ENCODE measurements around the gene ARL6. TPM values are rescaled to one million over a fixed set of nuclear protein-coding genes. Genes with fewer than 3 reads are reported as not detected.

The ARL6 gene, protein sequence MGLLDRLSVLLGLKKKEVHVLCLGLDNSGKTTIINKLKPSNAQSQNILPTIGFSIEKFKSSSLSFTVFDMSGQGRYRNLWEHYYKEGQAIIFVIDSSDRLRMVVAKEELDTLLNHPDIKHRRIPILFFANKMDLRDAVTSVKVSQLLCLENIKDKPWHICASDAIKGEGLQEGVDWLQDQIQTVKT
- polyA plus RNA-seq (2014; cell fraction: cytosol; rRNA removed): 9.6 and 10.6 TPM in 2 replicates
- polyA plus RNA-seq (2014; cell fraction: nucleus; rRNA removed): 15.1 and 19.0 TPM in 2 replicates

DNA sequence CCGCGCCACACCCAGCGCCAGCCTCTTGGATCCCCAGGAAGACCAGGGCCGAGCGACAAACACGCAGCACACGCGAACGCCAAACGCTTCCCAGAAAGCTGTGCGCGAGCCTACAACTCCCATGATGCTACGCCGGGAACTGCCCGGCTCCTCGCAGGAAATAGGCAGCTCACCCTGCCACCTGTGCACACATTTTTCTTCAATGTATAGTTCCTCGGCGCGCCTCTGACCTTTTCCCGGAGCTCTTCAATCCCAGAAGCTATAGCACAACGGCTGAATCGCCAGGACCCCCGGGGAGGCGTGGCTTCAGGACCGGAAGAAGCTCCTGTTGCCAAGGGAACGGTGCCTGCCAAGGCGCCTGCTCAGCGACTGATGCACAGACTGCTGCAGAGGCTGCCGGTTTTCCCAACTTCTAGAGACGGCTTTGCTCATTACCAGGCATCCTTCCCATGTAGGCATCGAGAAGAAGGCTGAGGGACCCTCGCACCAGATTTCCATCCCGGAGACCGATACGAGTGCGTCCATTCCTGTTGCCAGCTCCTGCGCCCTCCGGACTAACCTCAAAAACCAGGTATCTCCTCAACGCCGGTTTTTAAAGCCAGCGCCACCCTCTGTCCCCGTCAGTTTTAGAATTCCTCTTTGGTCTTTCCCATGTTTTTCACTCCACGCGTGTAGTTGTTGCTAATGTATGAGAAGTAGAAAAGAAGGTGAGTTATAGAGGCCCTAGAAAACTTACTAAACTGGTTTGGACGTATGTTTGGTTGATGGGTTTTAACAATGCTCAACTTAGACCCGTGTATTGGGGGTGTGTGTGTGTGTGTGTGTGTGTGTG lies at the start of gene ARL6:
Gene ARL6 (plus strand): TSS at position 352 of the 832 bp plus-strand sequence. CDS start 3,350 bp downstream, outside the sequence.
- DNase-seq (ENCODE audit: low spot score): peak; percentile 91

DNA sequence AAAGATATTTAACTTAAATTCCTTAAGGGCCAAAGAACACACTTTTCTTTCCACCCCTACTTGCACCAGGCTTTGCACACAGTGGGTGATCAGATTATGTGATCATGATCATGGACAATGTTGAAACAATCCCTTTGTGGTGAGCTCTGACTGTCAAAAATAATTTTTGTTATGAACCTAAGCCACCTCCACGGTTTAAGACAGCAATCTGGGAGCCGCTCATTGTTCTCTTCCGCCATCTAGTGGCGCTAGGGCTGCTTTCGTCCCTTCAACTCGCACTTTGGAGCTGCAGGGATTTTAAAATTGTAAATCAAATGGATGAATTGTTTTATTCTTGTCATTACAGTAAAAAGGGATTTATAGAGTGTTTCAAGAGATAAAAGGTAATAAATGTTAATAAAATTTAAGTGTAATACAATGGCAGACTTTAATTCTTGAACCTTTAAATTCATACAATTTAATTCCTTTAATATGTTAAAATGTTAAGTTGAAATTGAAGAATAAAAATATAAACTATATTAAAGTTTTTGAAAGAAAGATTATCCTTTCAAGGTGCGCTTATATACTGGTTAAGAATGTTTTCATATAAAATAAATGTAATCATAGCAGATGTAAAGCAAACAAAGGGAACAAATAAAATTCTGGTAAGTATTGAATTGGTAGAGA lies 45.3 kb upstream of the ARL6 start:
- peak; percentile 85 for DNase-seq (ENCODE audit: low spot score)

DNA sequence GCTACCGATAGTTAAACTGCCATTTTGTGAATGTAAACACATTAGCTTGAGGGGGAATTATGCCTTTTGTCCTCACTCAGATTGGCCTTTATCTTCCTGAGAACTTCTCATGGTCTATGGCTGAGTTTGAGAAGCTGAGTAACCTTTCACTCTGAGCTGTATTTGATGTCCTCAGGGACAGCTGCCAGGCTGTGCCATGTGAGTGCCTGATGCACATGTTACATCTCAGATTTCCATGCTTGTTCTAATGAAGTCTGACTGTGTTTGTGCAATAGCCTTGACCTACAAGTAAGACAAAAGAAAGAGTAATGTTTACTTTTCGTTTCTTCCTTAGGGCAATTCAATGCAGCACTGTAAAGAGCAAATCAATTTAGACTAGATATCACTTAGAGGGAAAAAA lies 44.1 kb upstream of the ARL6 start:
- DNase-seq (ENCODE audit: low spot score): no peak

DNA sequence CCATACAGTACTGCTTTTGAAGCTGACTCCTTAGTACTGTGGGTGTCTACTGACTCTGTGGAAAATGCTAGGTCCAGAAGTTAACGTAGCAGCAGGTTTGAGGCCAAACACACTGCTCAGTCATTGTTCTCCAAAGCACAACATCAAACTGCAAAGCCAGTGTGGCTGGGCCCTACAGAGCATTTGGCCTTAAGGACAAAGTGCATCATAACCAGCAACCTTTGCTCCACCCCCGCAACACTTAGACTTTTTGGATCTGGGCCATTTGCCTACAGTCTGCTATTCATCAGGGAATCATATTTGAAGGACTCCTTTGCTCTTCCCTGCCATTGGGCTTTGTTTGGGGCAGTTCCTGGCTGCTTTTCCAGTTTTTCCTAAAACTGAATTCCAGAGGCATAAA lies 43.1 kb upstream of the ARL6 start:
- no peak for DNase-seq (ENCODE audit: low spot score)

DNA sequence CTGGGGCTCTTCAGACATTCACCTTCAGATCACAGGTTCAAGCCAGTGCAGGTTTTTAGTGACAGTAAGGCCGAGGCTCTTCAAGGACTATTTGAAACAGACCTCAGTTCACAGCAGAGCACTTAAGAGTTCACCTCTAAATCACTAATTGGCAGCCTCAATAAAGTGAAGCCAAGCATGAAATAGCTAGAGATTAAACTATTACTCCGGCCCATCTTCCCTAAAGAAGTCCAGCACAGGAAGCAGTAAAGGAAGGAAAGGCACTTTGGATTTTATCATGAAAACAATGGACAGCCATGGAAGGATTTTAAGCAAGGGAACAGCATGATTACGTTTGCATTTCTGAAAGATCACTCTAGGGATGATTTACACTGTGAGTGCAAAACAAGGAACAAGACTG lies 27.6 kb upstream of the ARL6 start:
- peak; percentile 87 for DNase-seq (ENCODE audit: low spot score)

DNA sequence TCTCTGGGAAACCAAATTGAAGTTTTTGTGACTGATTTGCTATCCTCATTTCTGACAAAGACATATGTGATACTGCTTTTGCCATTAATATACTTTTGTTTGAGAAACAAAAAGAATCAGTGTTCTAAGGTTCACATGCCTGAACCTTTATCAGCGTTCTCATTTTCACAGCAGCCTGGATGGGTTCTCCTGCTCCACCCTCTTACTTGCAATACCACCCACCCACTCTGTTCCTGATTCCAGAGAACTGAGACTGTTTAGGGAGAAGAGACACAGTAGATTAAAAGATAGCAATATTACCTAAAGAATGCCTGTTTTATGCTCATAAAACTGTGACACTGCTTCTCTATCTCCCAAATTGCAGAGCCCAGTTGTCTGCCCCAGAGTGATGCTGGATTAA lies 25.8 kb upstream of the ARL6 start:
- DNase-seq (ENCODE audit: low spot score): no peak

DNA sequence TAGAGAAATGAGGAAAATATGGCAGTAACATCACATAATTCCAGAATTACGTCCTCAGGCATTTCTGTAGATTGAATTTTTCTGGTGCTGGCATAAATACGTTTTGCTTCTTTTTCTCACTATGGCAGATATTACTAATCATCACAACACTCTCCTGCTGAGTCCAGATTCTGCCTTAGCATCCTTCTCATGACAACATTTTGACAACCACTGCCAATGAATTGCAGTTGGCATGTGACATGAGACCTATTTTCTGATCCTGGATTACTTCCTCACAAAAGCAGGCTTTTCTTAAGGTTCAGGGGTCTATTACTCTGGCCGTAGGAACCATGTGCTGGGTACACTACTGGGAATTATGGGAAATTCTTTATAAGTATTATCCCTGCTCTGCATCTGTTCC lies 22.5 kb upstream of the ARL6 start:
- DNase-seq (ENCODE audit: low spot score): no peak

DNA sequence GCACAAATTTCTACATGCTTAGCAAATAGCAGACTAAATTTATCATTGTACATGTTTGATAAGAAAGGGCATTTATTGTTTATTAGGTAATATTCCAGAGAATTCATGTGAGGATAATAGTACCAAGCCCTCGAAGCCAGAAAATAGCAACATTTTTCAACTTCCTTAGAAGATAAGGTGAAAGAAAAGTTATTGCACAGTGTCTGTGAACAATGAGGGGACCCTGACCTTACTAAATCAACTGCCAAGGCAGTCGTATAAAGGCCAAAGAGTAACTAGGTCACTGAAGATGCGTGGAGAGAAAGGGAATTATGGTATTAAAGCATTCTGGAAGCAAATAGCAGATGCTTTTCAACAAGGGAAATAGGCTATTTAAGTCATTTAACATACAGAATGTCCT lies 20.3 kb upstream of the ARL6 start:
- no peak for DNase-seq (ENCODE audit: low spot score)

DNA sequence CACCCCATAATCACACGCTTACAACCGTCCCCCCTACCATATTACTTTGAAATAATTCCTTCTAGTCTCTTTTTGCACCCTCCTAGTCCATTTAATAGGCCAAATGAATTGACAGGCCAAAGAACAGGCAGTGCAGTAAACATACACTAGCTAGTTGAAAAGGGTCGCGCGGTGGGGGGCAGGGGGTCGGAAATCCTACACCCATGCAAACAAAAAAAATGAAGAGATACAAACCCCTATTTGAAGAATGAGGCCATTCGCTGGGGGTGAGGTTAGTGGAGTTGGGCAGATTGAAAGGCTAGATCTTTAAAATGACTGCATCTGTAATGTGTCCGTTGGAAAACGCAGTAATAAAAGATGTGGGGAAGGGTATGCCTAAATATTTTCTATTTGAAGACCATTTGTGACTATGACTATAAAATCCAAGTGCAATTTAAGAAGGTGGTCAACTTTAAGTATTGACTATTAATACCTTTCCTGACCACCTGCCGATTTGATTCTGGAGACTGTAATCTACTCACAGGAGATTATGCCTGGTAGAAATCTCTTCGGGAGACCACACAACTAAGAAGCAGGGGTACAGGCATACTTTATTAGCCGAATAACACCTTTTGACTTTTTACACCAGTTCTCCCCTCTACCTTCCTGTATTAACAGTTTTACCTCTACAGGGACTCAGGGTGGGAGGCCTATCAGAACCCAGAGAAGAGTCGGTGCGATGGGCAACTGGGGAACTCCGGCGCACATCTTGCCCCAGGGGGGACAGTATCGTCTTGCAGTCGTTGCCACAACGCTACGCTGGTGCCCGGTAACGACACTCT lies 762 bp upstream of the ARL6 start:
- no peak for DNase-seq (ENCODE audit: low spot score)

DNA sequence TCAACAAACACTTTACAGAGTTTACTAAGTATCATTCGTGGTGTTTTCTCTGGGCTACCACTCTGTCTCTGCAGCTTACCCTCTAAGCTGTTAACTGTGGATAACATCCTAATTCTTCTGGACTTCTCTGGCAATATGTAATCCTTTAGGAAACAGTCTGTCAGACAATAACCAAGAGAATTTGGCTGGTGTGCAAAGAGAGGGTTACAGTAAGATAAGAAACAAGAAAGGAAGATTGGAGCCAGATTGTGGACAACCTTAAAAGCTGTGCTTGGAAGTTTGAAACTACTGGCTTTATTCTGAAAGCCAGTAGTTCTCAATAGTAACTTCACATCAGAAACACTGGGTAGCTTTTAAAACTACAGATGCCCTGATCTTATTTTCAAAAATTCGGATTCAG lies 778 bp downstream of the ARL6 start:
- no peak for DNase-seq (ENCODE audit: low spot score)

DNA sequence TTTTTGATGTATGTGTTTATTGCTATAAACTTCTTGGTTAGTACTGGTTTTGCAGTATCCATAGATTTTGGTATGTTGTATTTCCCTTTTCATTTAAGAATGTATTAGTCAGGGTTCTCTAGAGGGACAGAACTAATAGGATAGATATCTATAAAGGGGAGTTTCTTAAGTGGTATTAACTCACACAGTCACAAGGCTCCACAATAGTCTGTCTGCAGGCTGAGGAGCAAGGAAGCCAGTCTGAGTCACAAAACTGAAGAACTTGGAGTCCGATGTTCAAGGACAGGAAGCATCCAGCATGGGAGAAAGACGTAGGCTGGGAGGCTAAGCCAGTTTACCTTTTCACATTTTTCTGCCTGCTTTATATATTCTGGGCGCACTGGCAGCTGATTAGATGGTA lies 8.4 kb downstream of the ARL6 start:
- DNase-seq (ENCODE audit: low spot score): no peak

DNA sequence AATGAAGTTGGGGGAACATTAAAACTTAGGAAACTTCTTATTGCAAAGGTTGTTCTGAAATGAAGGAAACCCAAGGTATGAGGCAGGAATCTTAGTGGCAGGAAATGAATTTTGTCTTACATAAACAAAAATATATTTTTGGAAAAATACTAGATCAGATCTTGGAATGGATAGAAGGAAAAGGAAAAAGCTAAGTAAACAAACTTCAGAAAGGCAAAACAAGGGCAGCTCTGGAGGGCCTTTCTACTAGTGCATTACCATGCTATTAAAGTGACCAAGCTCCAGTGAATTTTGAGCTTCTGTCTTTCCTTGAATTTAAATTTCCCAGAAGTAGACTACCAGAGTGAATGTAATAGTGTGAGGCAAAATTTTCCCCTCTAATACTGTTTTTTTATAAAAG lies 13.6 kb downstream of the ARL6 start:
- DNase-seq (ENCODE audit: low spot score): no peak

DNA sequence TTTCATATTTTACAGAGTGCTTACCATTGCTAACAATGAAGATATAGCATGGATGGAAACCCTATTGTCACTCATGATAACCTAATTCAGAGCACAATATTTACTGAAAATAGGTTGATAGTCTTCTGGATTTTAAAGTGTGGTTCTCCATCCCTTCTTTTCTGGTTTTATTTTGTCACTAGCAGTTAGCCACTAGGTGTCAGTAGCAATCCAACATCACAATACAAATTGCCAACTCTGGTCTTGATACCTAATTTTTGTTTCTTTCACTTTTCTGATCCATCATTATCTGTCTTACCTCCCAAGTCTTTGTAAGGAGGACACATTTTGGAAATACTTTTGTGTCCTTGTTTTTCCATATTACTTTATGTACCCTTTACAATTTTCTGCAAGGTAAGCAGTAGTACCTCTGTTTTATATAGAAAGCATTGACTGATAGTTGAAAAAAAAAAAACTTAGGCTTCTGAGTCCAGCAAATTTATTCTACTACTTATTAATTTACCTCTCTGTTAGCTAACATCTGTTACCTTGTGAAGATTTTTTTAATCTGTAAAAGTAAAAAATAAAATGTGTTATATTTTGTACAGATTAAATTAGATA lies 29.0 kb downstream of the ARL6 start:
- peak; percentile 63 for DNase-seq (ENCODE audit: low spot score)

DNA sequence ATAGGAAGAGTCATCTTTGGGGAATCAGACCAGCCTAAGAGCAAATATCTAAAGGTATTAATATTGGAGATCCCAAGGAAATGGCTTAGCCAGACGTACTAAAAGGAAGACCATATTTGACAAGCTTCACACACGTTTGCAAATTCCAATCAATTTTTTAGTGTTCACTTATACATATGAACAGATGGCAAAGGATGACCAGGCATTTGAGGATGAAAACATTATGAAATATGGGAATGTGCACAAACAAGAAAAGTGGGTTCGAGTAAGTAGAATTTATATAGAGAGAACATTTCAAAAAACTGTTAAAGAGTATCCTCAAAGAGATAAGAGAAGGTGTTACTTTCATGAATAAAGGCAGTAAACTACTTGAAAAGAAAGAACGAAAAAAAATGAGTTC lies 31.4 kb downstream of the ARL6 start:
- DNase-seq (ENCODE audit: low spot score): no peak

DNA sequence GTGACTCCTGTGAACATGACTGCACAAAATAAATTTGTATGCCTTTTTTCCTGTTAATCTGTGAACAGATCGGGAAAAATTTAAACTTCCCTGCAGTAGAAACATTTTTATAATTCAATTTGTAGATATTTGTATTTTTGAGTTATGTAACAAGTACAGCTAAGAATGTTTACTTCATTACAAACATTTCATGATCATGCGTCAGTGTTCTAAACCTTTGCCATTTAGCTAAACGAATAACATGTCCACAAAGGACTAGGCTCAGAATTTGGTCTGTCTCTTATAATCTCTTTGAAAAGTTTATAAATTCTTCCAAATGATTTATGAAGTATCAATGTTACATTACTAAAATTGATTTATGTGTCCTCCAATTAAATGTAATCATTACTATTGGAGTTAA lies 39.9 kb downstream of the ARL6 start:
- DNase-seq (ENCODE audit: low spot score): no peak

DNA sequence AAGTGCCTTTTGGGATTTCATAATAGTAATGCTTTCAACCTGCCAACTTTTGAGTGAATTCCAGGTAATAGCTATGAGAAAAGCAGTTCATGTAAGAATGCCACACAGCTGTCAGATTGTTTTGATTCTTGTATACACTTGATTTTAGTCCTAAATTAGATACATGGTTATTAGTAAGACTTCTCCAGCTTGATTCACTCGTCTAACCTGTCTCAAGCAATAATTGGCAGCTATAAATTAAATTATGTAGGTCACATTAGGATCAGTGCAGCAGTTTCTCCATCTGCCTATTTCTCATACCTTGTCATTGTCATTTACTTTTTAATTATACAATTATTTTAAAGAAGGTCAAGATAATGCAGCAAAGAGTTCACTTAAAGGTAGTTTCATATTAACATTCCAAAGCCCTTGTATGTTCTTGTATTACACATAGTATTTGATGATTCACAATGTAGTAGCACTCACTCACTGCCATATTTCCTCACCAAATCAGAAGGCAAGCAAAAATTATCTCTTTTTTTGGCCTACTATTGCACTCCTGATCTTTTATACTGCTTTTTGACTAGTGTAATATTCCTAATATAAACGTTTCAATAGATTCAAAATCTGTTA lies 46.3 kb downstream of the ARL6 start:
- no peak for DNase-seq (ENCODE audit: low spot score)

DNA sequence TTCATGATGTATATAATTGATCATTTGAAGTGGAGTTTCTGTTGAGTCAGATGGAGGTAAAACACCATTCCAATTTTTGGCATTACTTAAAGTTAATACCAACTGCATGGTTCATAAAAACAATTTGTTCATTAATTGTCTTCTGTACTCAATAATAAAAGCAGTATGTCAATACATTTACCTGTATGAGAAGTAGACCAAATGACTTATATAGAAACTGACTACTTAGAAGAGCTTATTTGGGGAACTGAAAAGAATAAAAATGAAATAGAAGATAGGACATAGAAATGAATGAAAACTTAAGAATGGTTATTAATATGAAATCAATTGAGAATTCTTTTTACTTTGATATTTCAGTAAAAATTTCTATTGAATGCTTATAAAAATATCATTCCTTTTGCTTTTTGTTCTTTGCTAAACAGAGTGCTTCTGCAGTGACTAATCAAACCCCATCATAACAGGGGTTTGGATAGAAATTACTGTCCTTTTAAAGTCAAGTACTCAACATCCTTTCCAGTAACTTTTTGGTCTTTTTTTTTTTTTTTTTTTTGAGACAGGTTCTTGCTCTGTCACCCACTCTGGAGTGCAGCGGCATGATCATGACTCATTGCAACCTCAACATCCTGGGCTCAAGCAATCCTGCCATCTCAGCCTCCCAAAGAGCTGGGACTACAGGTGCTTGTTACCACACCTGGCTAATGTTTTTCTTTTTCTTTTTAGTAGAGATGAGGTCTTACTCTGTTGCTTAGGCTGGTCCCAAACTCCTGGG lies 50.8 kb downstream of the ARL6 start:
- DNase-seq (ENCODE audit: low spot score): no peak

DNA sequence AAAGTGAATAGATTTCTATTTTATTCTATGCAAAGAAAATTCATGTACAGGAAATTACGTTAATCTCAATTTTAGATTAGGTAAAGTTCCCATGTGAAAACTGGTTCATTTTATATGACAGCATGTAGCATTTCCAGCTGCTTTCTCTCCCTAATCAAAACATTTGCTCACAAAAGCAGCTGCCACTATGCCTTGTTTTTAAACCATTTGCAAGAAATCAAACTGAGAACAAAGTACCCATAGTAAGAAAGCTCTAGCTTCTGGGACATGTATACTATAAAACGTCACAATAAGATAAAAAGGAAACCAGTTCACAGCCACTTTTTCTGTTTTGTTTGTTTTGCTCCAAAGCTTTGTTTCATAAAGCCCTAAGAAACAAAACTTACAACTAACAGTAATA lies 52.3 kb downstream of the ARL6 start:
- no peak for DNase-seq (ENCODE audit: low spot score)

DNA sequence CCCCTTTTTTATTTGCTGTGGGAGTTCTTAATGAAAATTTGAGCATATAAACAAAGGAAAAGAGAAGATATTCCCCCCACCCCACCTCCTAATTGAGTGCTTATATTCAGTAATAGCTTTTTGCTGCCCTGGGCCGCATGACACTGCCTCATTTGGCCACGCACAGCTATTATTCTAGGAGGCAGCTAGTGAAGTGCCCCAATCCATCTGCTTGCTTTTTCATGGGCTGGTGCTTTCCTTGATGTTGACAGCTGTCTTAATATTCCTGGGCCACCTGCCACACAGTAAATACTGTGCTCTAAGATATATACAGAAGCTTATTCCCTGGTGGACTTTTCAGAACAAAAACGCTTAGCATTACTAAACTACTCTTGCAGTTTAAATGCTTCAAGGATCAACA lies 53.4 kb downstream of the ARL6 start:
- DNase-seq (ENCODE audit: low spot score): peak; percentile 61

DNA sequence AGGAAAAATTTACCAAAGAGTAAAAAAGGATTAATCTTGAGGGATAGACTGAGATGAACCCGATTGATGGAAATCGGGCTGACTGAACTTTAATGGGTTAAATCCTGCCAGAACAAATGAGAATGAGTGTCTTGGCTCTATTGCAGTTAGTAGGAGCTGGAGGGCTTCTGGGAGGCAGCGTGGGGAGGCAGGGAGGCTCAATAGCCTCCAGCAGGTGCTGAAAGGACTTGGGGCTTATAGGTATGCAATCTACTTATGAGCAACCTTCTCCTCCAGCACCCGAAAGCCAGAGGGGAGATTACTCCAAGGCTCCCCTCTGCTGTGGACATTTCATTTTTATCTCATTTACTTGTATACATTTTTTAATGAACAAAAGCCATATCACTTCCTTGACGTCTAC lies 56.2 kb downstream of the ARL6 start:
- DNase-seq (ENCODE audit: low spot score): no peak
